ENCODE data around the gene TMEM108. TPM values are rescaled to one million over a fixed set of nuclear protein-coding genes. Genes with fewer than 3 reads are reported as not detected.

The TMEM108 gene
- total RNA-seq, 4 donors from 2014 or later: 0.21 to 1.5 TPM; not detected in 2

- Histone ChIP-seq H3K4me3 (no peak overlapping the region), H3K9me3 (no peaks in the 10 kb centered on the region), H3K27me3 (no peaks in the 10 kb centered on the region), H3K27ac (no peak overlapping the region), H3K4me1 (no peaks in the 10 kb centered on the region), H3K36me3 (no peaks in the 10 kb centered on the region)
- DNase-seq (ENCODE audit: low spot score in 2 of 2): no peak
- no peak for TF ChIP-seq EP300 (IDR thresholded peaks at IDR 0.05)
- no peak for TF ChIP-seq CTCF (IDR thresholded peaks at IDR 0.05)
- TF ChIP-seq POLR2A (IDR thresholded peaks at IDR 0.05): no peak
- 86 to 87% methylated on average over 2 of the region's 2 CpGs for WGBS, 2 donors
Measured at GRCh38 chr3:133191818-133192217, 153.6 kb downstream of the TMEM108 start.

- H3K9me3 ChIP-seq: no peaks in the 10 kb centered on the region
- no peak for TF ChIP-seq POLR2A (IDR thresholded peaks at IDR 0.05)
- no peak for TF ChIP-seq EP300 (IDR thresholded peaks at IDR 0.05)
- no peak for TF ChIP-seq CTCF (IDR thresholded peaks at IDR 0.05)
- H3K4me3 ChIP-seq: no peak overlapping the region
- no peak for DNase-seq (ENCODE audit: low spot score in 2 of 2)
- no peak overlapping the region for H3K27ac ChIP-seq
- H3K36me3 ChIP-seq: no peaks in the 10 kb centered on the region
- WGBS, 2 donors: 87 to 89% methylated on average over 9 of the region's 9 CpGs
- no peaks in the 10 kb centered on the region for H3K4me1 ChIP-seq
- no peaks in the 10 kb centered on the region for H3K27me3 ChIP-seq
Measured at GRCh38 chr3:133192363-133192945, 154.3 kb downstream of the TMEM108 start.

- TF ChIP-seq EP300 (IDR thresholded peaks at IDR 0.05): no peak
- TF ChIP-seq POLR2A (IDR thresholded peaks at IDR 0.05): no peak
- no peak for TF ChIP-seq CTCF (IDR thresholded peaks at IDR 0.05)
- Histone ChIP-seq H3K4me1 (no peaks in the 10 kb centered on the region), H3K27ac (no peak overlapping the region), H3K27me3 (no peaks in the 10 kb centered on the region), H3K36me3 (no peaks in the 10 kb centered on the region), H3K4me3 (no peak overlapping the region), H3K9me3 (no peaks in the 10 kb centered on the region)
- no peak for DNase-seq (ENCODE audit: low spot score in 2 of 2)
Measured at GRCh38 chr3:133192967-133193366, 154.8 kb downstream of the TMEM108 start.

- Histone ChIP-seq H3K4me3 (no peak overlapping the region), H3K9me3 (peaks cover 0 to 15% (median 0%) of the 10 kb centered on the region in 4 donors), H3K36me3 (no peaks in the 10 kb centered on the region), H3K4me1 (no peaks in the 10 kb centered on the region), H3K27me3 (no peaks in the 10 kb centered on the region), H3K27ac (no peak overlapping the region)
- no peak for TF ChIP-seq EP300 (IDR thresholded peaks at IDR 0.05)
- no peak for TF ChIP-seq POLR2A (IDR thresholded peaks at IDR 0.05)
- no peak for TF ChIP-seq CTCF (IDR thresholded peaks at IDR 0.05)
- DNase-seq (ENCODE audit: low spot score in 2 of 2): no peak
- 62 to 84% methylated on average over 3 of the region's 3 CpGs for WGBS, 2 donors
Measured at GRCh38 chr3:133196527-133196926, 158.3 kb downstream of the TMEM108 start.

- no peak for TF ChIP-seq CTCF (IDR thresholded peaks at IDR 0.05)
- TF ChIP-seq EP300 (IDR thresholded peaks at IDR 0.05): no peak
- no peak for TF ChIP-seq POLR2A (IDR thresholded peaks at IDR 0.05)
- Histone ChIP-seq H3K27ac (no peak overlapping the region), H3K4me1 (no peaks in the 10 kb centered on the region), H3K36me3 (no peaks in the 10 kb centered on the region), H3K4me3 (no peak overlapping the region), H3K9me3 (peaks cover 0 to 20% (median 0%) of the 10 kb centered on the region in 4 donors), H3K27me3 (no peaks in the 10 kb centered on the region)
- 85 to 100% methylated on average over 1 of the region's 1 CpG for WGBS, 2 donors
- no peak for DNase-seq (ENCODE audit: low spot score in 2 of 2)
Measured at GRCh38 chr3:133197619-133198018, 159.4 kb downstream of the TMEM108 start.
